Lower lobe of right lung (tissue), 2 donors: ENCODE results near the gene CELSR3. TPM values are rescaled to one million over a fixed set of nuclear protein-coding genes. Genes with fewer than 3 reads are reported as not detected.

Experiments
- ATAC-seq, 2 donors: fragments of 200-7000 bp; cut with Tn5 transposase; one replicate each; pipeline ENCODE4 v1.9.1; 2020 to 2022; ENCODE audit warnings: mild to moderate bottlenecking in 2 of 2, moderate library complexity in 2 of 2
- DNase-seq: peaks from one replicate; pipeline ENCODE4 v3.0.0-alpha.2; 2020
- H3K27ac ChIP-seq: fragments of 200-600 bp; one replicate; pipeline ENCODE4 v1.8.0; 2022
- H3K27me3 ChIP-seq: fragments of 200-600 bp; one replicate; pipeline ENCODE4 v1.8.0; 2022; ENCODE audit warnings: low read depth
- H3K36me3 ChIP-seq: fragments of 200-600 bp; one replicate; pipeline ENCODE4 v1.8.0; 2022; ENCODE audit warnings: mild to moderate bottlenecking
- H3K4me1 ChIP-seq: fragments of 200-600 bp; one replicate; pipeline ENCODE4 v1.8.0; 2022
- H3K4me3 ChIP-seq: fragments of 200-600 bp; one replicate; pipeline ENCODE4 v1.8.0; 2022; ENCODE audit warnings: mild to moderate bottlenecking
- H3K9me3 ChIP-seq: fragments of 200-600 bp; one replicate; pipeline ENCODE4 v1.8.0; 2022
- intact Hi-C: fragments of 100-400 bp; cut with DNase I; formaldehyde crosslinking; loops from one replicate; pipeline ENCODE4 v1.11.0; 2022
- total RNA-seq: library from RNA; stranded (reverse); fragmentation: NEBNext Ultra II Directional; extraction: Animal tissue kit (Norgen Biotek cat#: 25700); gene quantifications from one replicate; pipeline ENCODE4 v1.2.1, GENCODE V29; 2021
- TF ChIP-seq, protein P1 (sequence below): fragments of 200-600 bp; IDR thresholded peaks from one replicate; pipeline ENCODE4 v1.8.0; 2022; ENCODE audit warnings: antibody characterized with exemption, mild to moderate bottlenecking
- donor health status: DM: no; HTN: yes; CAD: no; lungs with severe emphysema.

Gene CELSR3
- total RNA-seq, 1 donor from 2014 or later = 1.0 TPM

GRCh38 chr3:48593337-48593736, 69.3 kb downstream of the CELSR3 start:
- Histone ChIP-seq H3K27ac (no peak overlapping the region), H3K27me3 (peaks cover 23% of the 10 kb centered on the region), H3K9me3 (no peaks in the 10 kb centered on the region), H3K36me3 (peaks cover 10% of the 10 kb centered on the region), H3K4me3 (no peak overlapping the region), H3K4me1 (no peaks in the 10 kb centered on the region)
- no peak for DNase-seq
- no peak for ATAC-seq
- TF ChIP-seq, protein P1, sequence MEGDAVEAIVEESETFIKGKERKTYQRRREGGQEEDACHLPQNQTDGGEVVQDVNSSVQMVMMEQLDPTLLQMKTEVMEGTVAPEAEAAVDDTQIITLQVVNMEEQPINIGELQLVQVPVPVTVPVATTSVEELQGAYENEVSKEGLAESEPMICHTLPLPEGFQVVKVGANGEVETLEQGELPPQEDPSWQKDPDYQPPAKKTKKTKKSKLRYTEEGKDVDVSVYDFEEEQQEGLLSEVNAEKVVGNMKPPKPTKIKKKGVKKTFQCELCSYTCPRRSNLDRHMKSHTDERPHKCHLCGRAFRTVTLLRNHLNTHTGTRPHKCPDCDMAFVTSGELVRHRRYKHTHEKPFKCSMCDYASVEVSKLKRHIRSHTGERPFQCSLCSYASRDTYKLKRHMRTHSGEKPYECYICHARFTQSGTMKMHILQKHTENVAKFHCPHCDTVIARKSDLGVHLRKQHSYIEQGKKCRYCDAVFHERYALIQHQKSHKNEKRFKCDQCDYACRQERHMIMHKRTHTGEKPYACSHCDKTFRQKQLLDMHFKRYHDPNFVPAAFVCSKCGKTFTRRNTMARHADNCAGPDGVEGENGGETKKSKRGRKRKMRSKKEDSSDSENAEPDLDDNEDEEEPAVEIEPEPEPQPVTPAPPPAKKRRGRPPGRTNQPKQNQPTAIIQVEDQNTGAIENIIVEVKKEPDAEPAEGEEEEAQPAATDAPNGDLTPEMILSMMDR = no peak
- intact Hi-C loops = no loop called here

DNA sequence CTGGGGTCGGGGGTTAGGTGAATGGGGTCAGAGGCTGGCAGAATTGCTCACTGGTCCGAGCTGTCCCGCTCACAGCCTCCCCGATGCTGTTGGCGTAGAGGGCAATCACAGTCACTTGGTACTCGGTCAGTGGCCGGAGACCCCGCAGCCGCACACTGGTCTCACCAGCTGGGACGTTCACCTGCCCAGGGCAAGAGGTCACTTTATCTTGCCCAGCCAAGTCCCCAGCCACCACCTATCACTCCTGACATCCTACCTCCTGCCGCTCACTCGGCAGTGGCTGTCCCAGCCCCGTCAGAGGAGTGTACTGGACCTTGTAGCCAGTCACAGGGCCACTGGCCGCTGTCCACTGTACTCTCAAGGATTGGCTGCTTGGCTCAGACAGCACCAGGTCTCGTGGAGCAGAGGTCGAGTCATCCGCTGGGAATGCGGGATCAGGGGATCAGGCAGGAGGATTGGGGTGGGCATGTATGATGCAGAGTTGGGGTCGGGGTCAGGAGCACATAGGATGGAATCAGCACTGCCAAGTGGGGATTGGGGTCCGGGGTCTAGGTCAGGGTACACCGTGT, 70.1 kb downstream of the CELSR3 start:
- H3K4me1 ChIP-seq = no peaks in the 10 kb centered on the region
- intact Hi-C loops = no loop called here
- no peak overlapping the region for H3K4me3 ChIP-seq
- TF ChIP-seq, protein P1 = no peak
- H3K36me3 ChIP-seq = peaks cover 2% of the 10 kb centered on the region
- DNase-seq (no peak), ATAC-seq (no peak)
- peaks cover 23% of the 10 kb centered on the region for H3K27me3 ChIP-seq
- no peak overlapping the region for H3K27ac ChIP-seq
- no peaks in the 10 kb centered on the region for H3K9me3 ChIP-seq

- no peak overlapping the region for H3K4me3 ChIP-seq
- H3K36me3 ChIP-seq = no peaks in the 10 kb centered on the region
- no peaks in the 10 kb centered on the region for H3K9me3 ChIP-seq
- intact Hi-C loops = no loop called here
- H3K27me3 ChIP-seq = peaks cover 23% of the 10 kb centered on the region
- no peak for ATAC-seq
- no peak overlapping the region for H3K27ac ChIP-seq
- no peak for DNase-seq
- H3K4me1 ChIP-seq = no peaks in the 10 kb centered on the region
- TF ChIP-seq, protein P1 = no peak
Measured at GRCh38 chr3:48591886-48592518, 70.7 kb downstream of the CELSR3 start.

- H3K4me1 ChIP-seq = no peaks in the 10 kb centered on the region
- no peaks in the 10 kb centered on the region for H3K36me3 ChIP-seq
- H3K4me3 ChIP-seq = no peak overlapping the region
- H3K27me3 ChIP-seq = peaks cover 23% of the 10 kb centered on the region
- H3K9me3 ChIP-seq = no peaks in the 10 kb centered on the region
- ATAC-seq (no peak), DNase-seq (no peak)
- H3K27ac ChIP-seq = no peak overlapping the region
- intact Hi-C loops = no loop called here
- TF ChIP-seq, protein P1 = no peak
Measured at GRCh38 chr3:48591436-48591835, 71.2 kb downstream of the CELSR3 start.

DNA sequence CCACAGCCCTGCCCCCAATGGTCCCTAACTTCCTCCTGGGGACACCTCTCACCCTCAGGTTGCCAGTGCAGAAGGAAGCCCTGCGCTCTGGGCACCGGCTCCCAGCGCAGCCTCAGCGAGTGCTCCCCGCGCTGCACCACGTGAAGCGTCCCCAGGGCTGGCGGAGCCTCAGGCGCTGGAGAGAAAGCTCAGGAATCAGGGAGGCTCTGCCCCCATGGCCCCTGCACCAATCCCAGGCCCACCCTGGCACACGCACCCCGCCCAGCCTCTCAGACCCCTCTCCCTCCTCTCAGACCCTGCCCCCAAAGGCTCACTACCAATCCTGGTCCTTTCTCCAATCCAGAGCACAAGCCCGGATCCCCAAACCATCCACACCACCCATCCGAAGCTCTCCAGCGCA, 74.5 kb downstream of the CELSR3 start:
- TF ChIP-seq, protein P1 = no peak
- no peaks in the 10 kb centered on the region for H3K36me3 ChIP-seq
- no peak for ATAC-seq
- intact Hi-C loops = no loop called here
- H3K9me3 ChIP-seq = no peaks in the 10 kb centered on the region
- H3K4me3 ChIP-seq = no peak overlapping the region
- no peak overlapping the region for H3K27ac ChIP-seq
- no peak for DNase-seq
- no peaks in the 10 kb centered on the region for H3K4me1 ChIP-seq
- H3K27me3 ChIP-seq = peaks cover 5% of the 10 kb centered on the region
